Measurements from ENCODE around the gene BCL2.

The BCL2 gene

DNA sequence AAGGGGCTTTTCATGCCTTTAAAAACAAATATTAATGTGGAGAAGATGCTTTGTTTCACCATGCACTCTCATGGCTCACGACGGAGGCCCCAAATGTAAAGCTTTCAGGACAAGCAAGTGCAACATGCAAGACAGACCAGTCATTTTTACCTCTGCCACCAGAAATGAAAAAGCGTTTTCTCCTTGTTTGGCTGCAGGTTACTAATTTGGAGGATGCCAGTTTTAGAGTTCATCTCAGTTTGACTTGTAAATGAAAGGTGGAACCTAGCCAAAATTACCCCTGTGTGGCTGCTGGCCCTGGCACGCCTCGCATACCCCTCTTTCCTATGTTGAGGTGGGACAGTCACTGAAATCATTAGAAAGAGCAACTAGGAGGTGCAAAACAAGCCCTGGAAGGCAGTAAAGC lies 138.6 kb downstream of the BCL2 start:
- DNase-seq (ENCODE audit: low spot score) = no peak

DNA sequence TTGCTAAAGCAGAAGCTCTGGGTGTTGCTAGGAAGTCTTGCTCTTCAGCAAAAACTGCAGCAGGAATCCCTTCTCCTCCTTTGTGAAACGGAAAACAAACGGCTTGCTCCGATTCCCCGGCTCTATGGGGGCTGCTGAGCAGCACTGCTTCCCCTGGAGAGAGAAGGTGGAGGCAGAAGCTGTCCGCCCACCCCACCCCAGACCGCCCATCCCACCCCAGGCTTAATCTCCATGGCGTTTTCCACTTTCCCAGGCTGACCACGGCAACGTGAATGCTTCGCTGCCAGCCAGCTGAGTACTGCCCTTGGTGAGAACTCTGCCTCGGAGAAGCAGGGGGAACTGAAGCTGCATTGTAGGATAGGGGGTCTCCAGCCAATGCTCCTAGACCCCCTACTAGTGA lies 139.2 kb downstream of the BCL2 start:
- DNase-seq (ENCODE audit: low spot score) = no peak

DNA sequence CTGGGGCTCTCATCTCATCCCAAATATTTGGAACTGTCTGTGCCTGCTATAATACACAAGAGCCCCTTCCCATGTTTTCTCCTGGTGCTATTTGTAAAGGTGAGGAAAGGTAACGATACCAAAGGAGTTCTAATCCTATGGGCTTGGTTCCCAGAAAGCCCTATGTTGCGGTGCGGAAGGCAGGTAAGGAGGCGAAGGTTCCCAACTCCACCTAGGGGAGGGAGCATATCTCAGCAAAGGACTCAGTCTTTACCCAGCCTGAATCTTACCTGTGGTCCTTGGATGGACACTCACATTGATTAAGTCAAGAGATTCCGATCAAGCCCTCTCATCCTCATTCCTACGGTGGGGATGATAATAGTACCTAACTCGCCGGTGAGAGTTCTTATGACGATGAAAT lies 140.1 kb downstream of the BCL2 start:
- DNase-seq (ENCODE audit: low spot score) = no peak

DNA sequence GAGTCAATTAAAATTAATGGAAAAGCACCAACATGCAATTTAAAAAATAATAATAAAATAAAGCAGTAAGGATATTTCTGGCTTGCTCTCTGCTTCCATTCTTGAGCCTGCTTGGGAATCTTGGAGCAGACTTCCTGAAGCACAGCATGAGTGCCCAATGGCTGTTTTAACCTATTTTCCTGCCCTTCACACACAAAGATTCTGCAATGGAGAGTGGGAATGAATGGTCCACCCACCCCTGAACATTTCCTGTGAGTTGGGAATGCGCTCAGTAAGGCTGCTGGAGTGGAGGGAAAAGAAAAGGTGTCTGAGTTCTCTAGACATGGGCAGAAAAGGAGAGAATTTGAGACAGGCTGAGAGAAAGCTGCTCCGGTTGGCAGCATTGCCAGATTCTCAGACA lies 140.6 kb downstream of the BCL2 start:
- DNase-seq (ENCODE audit: low spot score) = no peak

DNA sequence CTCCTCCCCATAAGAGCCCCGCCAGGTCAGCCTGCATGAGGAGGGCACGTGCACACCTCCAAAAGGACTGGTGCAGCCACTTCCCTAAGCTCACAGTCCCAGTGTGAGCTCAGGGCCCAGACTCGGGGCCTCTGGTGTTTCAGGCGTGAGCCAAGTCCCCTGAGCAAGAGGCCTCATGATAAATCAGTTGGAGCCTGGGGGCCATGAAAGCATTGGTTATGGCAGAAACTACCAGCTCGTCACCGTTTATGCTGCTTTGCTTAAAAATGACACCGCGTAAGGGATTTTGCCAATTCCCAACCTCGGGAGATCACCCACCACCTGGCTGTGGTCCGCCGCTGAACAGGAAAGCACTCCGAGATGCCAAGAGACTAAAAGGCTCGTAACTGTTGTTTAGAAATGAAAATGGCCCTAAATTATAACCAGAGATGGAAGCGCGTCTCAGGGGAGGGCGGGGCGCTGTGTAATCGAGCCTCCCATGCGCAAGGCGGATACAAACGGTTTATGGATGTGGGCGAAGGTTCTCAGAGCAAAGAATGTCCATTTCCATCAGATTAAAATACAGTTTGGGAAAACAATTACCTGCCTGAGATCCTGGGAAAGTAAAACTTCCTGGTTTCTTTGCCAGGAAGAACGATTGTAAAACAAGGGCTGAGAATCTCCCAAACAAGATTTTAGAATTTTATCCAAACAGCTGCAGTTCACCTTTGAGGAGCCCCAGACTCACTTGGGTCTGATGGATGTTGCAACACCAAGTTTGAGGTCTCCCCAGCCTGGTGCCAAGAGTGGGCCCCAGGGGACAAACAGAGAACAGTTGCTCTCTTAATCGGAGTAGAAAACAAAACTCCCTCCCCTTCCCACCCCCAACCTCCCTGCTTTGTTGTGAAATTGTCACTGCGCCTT lies 141.4 kb downstream of the BCL2 start:
- no peak for DNase-seq (ENCODE audit: low spot score)

DNA sequence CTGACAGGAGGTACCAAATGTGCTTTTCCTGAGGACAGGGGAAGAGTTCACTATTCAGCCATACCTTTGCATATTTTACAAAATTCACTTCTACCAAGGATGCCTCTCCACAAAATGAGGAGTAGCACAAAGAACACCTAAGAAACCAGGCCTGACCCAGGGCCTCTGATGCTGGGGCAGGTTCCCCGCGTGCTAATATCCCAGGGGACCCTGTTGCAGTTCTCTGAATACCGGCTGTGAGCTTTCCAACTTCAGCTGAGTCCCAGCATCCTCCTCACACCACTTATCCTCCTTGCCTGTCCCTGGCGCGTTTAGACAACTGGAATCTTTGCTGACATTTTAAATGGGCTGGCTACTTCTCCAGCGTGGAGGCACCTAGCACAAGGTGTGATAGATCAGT lies 142.3 kb downstream of the BCL2 start:
- DNase-seq (ENCODE audit: low spot score) = no peak

DNA sequence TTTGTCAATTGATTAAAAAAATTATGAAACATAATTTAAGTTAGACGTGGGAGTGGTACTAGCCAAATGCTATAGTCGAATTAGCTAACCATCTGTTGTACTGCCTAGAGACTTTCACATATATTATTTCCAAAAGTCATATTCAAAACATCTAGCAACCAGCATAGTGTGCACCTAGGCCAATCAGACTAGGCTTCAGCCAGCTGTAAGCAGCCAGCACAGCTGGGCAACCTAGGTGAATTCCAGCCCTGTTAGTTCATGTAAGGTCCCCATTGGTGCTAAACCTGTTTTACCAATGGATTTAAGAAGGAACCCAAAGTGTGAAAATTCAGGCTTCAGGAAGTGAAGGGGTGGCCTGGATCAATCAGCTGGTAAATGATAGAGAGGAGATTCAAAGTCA lies 144.3 kb downstream of the BCL2 start:
- DNase-seq (ENCODE audit: low spot score) = no peak

DNA sequence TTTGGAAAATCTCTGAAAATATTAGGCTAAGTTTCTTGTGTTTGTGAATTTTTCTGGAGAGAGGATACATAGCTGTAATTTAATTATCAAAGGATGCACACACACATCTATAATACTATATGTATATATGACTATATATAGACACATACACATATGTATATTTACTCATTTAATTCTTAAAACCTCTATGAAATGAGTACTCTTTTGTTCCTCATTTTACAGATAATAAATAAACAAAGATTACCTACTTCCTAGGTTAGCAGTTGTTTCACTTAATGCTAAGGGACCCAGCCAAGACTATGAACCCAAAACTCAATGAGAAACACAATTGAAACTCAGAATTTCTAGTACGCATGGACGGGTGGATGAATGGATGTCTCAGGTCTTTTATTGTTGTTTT lies 145.6 kb downstream of the BCL2 start:
- no peak for DNase-seq (ENCODE audit: low spot score)

DNA sequence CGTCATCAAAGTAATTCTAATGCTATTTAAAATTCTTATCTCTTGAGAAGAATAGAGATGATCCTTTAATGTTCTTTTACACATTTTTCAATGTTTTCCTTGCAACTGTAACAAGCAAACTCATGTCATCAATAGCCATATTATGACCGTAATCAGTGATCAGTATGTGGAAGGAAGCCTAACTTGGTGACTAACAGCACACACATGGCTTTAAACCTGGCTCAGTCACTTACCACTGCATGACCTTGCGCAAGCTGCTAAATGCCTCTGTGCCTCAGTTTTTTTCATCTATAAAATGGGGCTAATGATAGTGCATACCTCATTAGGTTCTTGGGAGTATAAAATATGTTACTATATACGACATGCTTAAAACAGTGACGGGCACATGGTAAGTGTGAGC lies 149.7 kb downstream of the BCL2 start:
- no peak for DNase-seq (ENCODE audit: low spot score)

DNA sequence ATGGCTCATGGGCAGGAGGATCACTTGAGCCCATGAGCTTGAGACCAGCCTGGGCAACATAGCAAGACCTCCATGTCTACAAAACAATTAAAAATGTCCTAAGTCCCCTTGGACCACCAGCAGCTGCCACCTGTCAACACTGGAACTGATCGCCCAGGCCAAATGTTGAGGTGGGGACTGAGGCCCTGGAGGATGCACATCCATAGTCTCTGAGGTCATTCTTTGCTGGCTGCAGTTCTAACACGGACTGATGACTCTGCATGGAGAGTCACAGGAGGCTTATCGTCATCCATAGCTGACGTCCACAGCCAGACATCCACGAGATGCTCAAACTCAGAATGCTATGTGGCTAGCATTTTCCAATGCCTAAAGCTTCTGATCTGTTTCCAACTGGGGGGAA lies 151.3 kb downstream of the BCL2 start:
- DNase-seq (ENCODE audit: low spot score) = no peak

DNA sequence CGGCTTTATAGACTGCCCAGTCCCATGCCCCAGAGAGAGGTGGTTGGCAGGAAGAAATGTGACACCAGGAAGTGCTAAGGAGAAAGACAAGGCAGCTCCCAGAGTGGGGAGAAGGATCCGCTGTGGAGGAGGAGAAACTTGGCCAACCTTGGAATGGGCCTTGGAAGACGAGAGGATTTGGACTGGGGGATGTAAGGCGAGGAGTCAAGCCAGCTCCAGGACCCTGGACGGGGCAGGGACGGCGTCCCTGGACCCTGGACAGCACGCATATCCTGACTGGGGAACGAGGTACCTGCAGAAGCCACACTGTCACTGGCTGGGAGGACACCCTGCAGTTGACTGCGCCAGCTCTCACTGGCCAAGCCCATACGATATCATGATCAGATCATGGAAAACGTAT lies 153.4 kb downstream of the BCL2 start:
- no peak for DNase-seq (ENCODE audit: low spot score)

DNA sequence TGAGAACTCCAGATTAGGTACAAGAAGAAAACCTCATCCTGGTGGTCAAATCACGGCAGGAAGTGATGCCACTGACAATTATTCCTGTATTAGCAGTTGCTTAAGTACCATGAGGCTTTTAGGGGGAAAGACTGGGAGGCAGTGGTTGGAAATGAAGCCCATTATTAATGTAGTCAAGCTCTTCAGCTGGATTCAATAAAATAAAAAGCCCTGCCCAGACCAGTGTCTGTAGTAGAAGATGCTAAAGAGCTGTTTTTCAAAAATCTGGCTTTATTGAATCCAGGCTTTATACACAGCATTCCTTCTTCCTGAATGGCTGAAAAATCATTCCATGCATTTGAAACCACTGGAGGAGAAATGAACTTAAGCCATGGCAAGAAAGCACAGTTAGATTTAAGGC lies 155.2 kb downstream of the BCL2 start:
- DNase-seq (ENCODE audit: low spot score) = no peak

DNA sequence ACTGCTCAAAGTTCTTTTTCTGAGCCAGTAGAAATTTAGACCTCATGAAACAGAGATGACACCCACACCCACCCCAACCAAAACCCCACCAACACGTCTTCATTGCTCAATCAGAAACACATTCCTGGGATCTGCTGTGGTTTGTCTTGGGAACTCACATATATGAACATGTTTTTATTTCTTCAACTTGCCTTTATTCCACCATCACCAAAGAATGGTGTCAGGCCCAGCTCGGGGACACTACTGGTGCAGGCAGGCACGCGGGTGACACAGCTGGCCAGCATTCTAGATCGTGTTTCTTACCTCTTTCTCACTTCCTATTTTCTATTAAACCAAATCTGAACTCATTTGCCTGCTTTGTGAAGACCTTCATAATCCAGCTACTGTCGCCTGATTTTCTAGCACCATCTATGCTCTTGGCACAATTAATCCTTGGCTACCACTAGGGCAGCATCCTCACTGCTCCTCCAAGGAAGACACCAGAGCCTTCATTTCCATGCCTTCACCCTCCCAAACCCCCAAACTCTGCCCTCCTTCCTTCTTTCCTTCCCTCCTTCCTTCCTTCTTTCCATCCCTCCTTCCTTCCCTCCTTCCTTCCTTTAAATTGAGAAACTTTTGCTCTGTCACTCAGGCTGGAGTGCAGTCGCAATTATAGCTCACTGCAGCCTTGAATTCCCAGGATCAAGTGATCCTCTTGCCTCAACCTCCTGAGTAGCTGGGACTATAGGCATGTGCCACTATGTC lies 157.1 kb downstream of the BCL2 start:
- DNase-seq (ENCODE audit: low spot score) = no peak

DNA sequence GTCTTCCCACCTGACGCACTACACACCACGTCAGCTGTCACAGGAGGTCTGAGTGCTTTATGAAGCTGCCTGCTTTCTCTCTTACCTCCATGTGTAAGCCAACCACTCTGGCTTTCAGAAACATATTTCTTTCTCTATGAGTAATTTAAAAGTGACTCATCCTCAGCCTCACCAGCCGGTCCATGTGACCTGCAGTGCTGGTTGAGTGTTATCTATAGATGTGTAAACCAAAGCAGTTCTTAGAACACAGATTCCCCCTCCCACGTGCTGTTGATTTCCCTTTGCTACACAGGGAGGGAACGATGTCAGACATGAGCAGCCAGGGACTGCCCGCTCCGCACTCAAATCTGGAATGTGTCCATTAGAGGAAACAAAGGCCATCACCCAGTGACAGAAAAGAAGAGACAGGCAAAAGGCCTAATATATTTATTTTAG lies 157.8 kb downstream of the BCL2 start:
- DNase-seq (ENCODE audit: low spot score) = no peak

DNA sequence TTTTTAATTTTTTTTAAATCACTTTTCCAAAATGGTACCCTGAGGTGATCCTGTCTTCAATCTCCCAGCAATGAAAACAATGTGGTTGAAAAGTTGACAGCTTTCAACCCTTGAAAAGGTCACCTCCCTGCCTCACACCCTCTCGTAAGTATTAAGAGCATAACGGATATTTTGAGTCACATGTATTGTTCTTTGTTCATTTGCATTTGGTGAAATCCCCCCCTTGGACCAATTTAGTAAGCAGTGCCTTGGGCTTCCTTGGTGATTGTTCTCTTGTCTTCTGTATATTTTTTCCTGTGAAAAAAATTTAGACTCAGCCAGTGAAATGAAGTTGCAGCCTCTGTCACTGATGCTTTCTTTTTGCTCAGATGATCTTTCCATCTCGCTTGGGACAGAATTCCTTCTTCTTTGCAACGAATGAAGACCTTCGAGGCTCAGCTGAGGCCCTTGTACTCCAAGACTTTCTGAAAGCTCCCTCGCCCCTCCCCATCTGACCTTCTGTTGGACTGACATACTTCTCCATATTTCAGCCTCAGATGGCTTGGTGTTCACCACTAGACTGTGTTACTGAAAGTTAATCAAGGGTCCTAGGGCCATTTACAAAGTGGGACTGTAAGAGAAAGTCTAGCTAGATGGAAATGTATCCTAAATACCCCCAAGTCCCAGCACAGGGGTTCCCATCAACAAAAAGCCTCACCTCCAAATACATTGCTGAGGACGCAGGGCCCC lies 158.4 kb downstream of the BCL2 start:
- DNase-seq (ENCODE audit: low spot score) = no peak

DNA sequence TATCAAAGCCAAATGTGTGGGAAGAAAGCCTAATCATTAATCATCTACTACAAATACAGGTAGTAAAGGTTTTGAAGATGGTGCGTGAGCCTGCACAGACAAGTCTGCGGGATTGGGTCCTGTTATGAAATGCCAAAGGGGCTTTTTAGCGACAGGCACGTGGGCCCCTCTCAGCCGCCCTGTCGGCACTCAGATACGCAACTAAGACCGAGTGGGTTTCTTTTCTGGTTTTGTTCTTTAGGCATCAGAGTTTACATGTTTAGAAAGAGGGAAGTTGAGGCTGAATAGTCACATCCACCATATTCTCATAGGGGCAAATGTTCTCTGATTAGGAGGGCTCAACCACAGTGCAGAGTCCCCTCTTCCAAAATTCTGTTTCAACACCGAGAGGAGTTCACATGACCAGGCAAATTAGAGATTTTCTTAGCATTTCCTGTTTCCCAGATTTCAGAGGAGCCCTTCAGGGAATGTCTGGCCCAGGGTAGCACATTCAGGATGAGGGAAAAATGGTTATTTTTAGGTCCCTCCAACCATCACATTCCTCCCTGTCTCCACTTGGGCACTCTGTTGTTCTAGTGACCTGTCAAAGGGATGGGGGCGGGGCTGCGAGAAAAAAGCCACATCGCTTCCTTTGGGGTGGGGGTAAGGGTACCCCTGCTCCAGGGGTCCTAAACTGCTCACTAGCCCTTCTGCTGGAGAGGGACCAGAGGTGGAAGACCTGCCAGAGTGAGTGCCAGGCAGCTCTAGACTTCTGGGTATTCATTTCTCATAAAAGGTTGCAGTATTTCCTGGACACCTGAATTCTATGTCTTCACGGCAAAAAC lies 159.2 kb downstream of the BCL2 start:
- DNase-seq (ENCODE audit: low spot score) = no peak

DNA sequence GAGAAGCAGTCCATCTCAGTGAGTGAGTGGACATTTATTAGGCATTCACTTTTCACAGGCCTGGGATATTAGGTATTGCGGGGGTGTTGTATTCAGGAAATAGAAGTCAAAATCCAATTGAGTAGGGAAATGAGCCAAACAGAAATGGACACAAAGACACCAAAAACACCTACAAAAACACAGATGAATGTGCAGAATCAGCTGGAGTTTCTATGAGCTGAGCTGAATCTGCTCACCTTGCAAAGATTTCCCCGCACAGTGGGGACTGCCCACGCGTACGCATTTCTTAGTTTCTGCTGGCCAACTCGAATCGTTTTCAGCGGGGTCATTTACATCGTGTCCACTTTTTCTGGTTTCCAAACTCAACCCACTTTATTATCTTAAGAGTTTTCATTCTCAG lies 160.0 kb downstream of the BCL2 start:
- no peak for DNase-seq (ENCODE audit: low spot score)

DNA sequence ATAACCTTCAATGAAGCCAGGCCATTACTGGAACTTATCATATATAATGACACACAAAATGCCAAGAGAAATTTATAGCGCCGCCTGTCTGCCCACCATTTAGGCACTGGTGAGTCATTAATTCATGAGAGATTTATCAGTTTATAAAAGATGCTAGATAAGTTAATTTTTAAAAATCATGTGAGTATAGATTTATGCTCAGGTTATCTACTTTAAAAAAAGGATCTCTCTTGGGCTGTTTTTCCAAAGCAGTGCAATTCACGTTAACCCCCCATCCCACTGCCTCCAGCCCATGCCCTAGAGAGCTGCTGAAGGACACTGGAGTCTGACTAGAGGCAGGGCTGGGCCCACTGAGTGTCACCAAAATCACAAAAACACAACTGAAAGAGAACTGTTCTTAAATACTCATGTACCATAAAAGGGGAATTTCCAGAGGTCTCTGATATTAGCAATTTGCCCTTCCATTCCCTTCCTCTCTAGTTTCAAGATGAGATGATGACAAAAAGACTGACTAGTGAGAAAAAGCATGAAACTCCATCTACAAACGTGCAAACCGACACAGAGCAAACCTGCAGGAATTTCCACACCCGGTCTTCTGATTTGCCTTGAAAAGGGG lies 160.8 kb downstream of the BCL2 start:
- DNase-seq (ENCODE audit: low spot score) = no peak

DNA sequence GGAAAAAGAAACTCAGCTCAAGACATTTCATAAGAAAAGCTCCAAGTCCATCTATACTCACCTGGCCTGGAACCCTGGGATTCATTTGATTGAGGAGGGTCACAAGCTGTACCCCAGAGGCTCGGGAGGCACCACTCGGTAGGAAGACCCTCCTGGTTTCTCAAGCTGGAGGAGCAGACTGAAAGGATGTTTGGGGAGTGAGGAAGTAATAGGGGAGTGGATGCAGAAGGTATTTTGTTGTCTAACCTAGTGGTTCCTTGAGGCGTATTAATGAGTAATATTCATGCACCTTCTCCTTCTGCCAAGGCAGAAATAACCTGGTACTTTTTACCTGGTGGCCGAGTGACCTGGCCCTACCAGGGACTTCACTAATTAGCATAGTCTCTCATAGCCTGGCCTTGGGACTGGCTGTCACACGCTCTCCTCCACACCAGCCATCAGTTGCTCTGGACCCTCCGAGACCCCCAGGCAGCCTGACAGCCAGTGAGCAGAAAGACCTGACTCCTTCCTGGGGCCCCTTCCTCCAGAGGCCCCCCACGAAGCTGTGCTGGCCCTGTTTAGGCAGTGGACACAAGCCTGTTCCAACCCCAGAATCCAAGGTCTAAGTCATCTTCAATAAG lies 161.4 kb downstream of the BCL2 start:
- DNase-seq (ENCODE audit: low spot score) = no peak

DNA sequence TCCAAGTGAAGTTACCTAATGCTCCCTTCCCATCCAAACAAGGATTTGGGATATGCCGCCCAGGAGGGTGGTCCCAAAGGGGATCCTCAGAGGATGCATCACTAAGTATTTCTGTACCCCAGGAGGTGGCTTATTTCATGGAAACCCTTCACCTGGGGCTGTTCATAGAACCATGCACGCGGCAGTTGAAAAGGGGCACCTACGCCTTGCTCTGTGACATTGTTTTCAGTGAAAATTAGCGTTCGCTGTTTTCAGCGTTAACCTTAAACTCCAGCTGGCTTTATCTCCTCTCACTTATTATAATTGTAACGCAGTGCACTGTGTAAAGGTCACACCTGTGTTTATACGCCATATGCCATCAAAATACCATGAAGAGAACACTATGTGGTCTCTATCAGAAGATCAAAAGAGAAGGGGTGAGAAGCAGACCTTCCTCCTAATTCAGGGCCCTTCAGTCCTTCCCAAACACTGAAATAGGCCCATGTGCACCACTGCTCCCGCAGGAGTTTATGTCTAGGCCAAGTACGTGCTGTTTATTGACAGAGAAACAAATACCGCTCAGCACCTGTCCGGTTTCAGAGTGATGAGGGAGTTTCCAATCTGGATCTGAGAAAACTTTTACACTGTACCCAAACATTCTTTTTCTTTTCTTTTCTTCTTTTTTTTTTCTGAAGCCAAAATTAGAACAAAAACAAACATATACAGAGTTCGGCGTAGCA lies 162.1 kb downstream of the BCL2 start:
- no peak for DNase-seq (ENCODE audit: low spot score)
